Inferior parietal cortex (tissue), 1 donor: ENCODE data around the gene AP3M1.
"Not testable (repeated sequence)": the region's sequence is repeated elsewhere in the genome, so short reads cannot be mapped to it uniquely, and the experiment has no call there.

Experiments used
- DNase-seq: peaks from one replicate; pipeline ENCODE4 v3.0.0-alpha.2; 2016; ENCODE audit errors: extremely low spot score

Gene AP3M1

GRCh38 chr10:74163319-74164068, 12.9 kb upstream of the AP3M1 start:
- no peak for DNase-seq

- DNase-seq, result no peak
Measured at GRCh38 chr10:74160013-74160412, 9.4 kb upstream of the AP3M1 start.

- no peak for DNase-seq
Measured at GRCh38 chr10:74156919-74157289, 6.3 kb upstream of the AP3M1 start.

- DNase-seq, result no peak
Measured at GRCh38 chr10:74153676-74154075, 3.0 kb upstream of the AP3M1 start.

GRCh38 chr10:74153123-74153522, 2.5 kb upstream of the AP3M1 start:
- DNase-seq, result no peak

- no peak for DNase-seq
Measured at GRCh38 chr10:74151879-74152722, 1.5 kb upstream of the AP3M1 start.

- DNase-seq, result peak; percentile 96
Measured at GRCh38 chr10:74150990-74151878, 606 bp upstream of the AP3M1 start, which contains the start of gene ADK. ADK (plus strand) TSS chr10:74151221; CDS start chr10:74151279, 58 bp downstream.

- DNase-seq, result not testable (repeated sequence)
Measured at GRCh38 chr10:74146980-74147379, 3.6 kb downstream of the AP3M1 start.

- no peak for DNase-seq
Measured at GRCh38 chr10:74145133-74145532, 5.5 kb downstream of the AP3M1 start.

- no peak for DNase-seq
Measured at GRCh38 chr10:74140553-74140952, 10.1 kb downstream of the AP3M1 start.

- DNase-seq, result no peak
Measured at GRCh38 chr10:74139981-74140380, 10.6 kb downstream of the AP3M1 start.

GRCh38 chr10:74138596-74138995, 12.0 kb downstream of the AP3M1 start:
- not testable (repeated sequence) for DNase-seq

GRCh38 chr10:74137992-74138391, 12.6 kb downstream of the AP3M1 start:
- no peak for DNase-seq

GRCh38 chr10:74135452-74135851, 15.2 kb downstream of the AP3M1 start:
- DNase-seq, result no peak

GRCh38 chr10:74133923-74134820, 16.5 kb downstream of the AP3M1 start:
- no peak for DNase-seq

- DNase-seq, result no peak
Measured at GRCh38 chr10:74123081-74123480, 27.5 kb downstream of the AP3M1 start.

- no peak for DNase-seq
Measured at GRCh38 chr10:74122060-74122459, 28.6 kb downstream of the AP3M1 start.

GRCh38 chr10:74121368-74121767, 29.3 kb downstream of the AP3M1 start:
- DNase-seq, result no peak

GRCh38 chr10:74120911-74121310, 29.7 kb downstream of the AP3M1 start:
- no peak for DNase-seq

GRCh38 chr10:74118804-74119203, 31.8 kb downstream of the AP3M1 start:
- DNase-seq, result no peak

- DNase-seq, result no peak
Measured at GRCh38 chr10:74117738-74118137, 32.9 kb downstream of the AP3M1 start.
